HG02623 (cell line): Measurements from ENCODE around the gene SLC45A3.
"Not testable (repeated sequence)": the region's sequence is repeated elsewhere in the genome, so short reads cannot be mapped to it uniquely, and the experiment has no call there.

Source experiments
- ATAC-seq: cut with Tn5 transposase; IDR thresholded peaks from one replicate; pipeline ENCODE4 v1.9.1; 2021; ENCODE audit warnings: moderate library complexity; ENCODE audit not compliant: unreplicated experiment

Gene SLC45A3

DNA sequence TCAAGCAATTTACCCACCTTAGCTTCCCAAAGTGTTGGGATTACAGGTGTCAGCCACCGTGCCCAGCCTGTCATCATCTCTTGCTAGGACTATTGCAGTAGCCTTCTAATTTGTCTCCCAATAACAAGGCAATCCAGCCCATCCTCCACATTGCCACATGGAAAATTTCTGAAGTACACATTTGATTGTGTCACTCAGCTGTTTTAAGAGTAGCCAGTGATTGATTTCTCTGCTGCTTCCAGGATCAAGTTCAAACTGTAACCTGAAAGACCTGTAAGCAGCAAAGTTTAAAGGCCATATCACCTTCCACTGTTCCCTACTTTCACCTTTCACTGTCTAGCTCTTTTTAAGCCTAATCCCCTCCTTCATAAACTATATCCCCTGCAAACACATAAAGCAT lies 40.7 kb downstream of the SLC45A3 start:
- ATAC-seq = no peak

DNA sequence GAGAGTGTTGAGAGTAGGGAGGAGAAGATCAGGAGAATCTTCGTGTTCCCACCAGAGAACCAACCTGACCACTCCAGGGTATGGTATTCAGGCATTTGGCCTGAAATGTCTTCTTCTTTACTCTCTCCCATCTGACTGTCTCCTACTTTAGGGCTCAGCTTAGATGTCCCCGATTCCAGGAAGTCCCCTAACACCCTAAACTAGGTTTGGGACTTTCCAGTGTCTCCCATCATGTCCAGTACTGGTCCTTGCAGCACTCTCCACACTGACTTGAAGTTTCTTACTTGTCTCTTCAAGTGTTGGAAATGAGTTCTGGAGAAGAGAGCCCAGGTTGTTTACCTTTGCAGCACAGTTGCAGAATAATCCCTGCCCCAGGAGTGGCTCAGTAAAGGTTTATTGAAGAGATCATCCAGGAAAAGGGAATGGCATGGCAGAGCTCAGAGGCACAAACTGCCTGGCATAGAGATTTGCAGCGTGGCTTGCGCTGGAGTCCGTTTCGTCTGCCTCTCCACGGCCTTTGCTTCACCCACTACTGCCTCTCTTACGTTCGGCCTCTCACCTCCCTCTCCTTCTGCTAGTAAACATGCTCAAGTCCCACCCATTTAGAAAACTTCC lies 42.3 kb downstream of the SLC45A3 start:
- no peak for ATAC-seq

DNA sequence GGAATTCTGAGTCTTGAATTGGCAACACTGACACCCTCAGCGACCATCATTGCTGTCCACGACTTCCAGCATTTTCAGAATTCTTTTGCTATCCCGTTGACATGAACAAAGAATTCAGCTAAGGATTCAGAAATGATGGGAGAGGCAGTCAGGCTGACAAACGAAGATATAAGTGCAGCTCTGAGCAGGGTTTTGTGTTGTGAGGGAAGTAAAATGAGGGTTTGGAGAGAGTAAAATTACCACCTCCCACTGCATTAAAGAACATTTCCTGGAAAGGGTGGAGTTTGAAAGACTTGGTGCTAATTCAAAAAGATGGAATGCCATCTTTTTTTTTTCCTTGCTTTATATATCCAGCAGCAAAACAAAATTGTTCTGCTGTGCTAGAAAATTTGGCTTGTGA lies 43.6 kb downstream of the SLC45A3 start:
- no peak for ATAC-seq

DNA sequence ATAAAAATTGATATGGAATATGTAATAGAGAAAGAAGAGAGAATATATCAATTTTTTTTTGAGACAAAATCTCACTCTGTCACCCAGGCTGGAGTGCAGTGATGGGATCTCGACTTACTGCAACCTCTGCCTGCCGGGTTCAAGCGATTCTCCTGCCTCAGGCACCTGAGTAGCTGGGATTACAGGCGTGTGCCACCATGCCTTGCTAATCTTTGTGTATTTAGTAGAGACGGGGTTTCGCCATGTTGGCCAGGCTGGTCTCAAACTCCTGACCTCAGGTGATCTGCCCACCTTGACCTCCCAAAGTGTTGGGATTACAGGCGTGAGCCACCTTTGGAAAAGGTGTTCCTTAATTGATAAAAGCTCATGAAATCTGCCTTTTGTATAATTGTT lies 44.2 kb downstream of the SLC45A3 start:
- not testable (repeated sequence) for ATAC-seq

DNA sequence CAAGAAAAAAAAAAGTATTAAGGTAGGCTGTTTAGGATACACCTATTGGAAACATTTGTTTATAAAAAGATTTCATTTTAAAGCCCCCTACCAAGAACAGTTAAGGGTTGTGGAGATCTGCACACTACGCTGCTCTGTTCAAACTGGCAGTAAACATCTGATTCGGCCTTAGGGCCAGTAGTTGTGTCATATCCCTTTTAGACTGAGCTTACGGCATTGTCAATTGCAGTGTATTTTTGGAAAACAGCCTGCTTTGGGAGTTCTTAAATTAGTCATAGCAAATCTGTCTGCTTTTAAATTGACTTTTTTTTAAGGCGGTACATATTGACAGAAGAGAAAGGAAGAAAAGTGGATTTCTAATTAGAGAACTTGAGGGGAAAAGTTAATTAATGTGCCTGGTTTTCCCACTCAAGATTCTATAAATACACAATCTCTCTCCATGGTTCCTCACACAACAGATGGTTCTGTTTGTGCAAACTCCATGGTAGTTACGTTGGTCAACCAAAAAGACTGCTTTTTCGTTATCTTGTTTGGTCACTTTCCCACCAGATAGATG lies 46.8 kb downstream of the SLC45A3 start:
- no peak for ATAC-seq

DNA sequence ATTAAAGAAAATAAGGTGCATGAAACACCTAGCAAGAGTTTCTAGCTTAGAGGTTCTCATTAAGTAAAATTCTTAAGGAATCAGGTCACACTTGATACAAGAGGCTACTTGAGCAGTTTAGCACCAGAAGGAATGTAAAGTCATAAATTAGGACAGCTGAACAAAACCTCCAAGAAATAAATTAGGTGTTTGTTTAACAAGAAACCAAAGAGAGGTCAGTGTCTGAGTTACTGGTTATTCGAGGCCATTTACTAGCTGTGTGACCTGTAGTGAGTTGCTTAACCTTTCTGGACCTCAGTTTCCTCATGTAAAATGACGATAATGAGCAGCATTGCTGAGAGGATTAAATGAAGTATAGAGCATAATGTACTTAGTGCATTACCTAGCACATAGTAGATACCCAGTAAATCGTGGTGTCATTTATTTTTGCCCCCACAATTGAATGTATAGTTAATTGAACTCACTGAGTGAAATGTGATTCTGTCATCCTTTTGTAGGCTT lies 47.6 kb downstream of the SLC45A3 start:
- no peak for ATAC-seq

DNA sequence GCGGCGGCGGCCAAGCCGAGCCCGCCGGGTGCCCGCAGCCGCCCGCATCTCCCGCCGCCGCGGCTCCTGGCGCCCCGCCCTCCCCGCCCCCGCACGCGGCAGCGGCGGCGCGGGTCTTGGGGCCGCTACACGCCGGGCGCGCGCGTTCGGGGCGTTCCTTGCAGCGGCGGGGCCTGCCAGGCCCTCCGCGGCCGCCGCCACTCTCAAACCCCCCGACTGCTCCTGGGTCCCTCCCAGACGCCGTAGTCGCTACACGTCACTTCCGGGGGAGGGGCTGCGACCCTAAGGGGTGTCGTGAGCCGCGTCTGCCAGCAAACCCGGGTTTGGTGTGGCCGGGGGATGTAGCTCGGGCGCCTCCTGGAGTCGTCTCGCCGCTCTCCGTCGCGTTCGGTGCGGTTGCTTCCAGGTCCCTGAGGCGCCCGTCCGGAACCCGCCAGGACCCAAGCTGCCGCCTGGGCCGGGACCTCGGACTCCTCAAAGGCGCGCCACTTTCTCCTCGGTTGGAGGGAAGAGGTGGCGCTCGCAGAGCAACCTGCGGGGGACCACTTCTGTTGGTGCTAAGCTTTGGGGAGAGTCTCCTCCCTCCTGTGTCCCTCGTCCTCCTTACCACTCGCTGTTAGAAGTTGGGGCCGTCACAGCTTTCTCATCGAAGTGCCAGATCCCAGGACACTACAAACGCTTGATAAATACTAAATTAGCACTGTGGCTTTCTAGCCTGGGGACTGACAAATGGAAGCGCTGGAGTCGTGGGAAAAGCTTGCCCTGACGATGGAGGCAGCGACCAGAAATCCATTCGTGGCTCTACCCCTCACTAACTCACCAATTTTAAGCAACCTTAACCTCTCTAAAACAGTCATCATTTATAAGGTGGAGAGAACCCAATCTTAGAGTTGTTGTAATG lies 48.3 kb downstream of the SLC45A3 start, which contains the start of gene ELK4:
Gene ELK4 (minus strand): TSS at position 244 of the 901 bp plus-strand sequence. CDS start 8,129 bp downstream, outside the sequence.
- peak; percentile 79 for ATAC-seq

DNA sequence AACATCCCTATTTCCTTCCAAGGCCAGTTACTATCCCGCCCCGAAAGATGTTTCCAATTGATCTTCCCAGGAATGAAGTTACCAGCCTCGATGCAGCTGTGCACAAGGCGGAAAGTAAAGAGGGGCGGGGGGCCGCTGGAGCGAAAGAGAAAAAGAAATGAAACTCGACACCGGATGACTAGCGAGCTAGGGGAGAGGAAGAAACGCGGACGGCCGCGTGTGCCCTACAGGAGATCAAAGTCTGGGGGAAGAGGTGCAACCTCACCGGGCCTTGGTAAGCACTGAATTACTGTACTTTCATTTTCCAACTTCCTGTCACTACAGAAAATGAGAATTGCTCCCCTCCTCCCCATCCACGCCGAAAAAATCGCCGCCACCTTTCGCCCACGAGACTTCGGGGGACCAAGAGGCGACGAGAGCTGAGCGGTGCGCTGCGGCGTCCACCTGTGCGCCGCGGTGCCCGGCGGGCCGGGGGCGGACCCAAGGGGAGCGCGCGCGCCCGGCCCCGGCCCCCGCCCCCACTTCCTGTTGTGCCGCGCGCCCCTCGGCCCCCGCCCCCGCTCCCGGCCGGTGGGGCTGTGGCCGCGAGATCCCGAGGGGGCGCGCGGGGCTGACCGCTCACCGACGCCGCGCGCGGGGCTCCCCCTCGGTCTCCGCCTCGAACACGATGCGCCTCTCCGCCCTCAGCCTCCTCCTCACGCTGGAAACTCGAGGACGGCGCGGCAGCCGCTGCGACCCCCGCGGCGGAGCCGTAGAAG lies 49.1 kb downstream of the SLC45A3 start:
- ATAC-seq = peak; percentile 49

DNA sequence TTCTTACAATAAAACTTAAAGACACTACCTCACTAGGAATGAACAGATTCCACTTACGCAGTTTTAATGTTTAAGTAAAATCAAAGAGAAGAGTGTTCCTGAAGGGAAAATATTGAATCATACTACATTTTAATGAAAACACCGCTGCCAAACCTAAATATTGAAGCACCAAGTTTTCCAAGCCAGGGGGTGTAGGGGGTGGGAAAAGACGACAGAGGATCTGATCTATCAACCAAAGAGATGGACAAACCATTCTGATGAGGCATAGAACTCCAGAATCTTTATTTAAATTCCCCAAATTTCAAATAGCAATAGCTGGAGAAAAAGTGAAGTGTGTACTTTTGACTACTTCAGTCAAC lies 49.7 kb downstream of the SLC45A3 start:
- ATAC-seq = no peak

DNA sequence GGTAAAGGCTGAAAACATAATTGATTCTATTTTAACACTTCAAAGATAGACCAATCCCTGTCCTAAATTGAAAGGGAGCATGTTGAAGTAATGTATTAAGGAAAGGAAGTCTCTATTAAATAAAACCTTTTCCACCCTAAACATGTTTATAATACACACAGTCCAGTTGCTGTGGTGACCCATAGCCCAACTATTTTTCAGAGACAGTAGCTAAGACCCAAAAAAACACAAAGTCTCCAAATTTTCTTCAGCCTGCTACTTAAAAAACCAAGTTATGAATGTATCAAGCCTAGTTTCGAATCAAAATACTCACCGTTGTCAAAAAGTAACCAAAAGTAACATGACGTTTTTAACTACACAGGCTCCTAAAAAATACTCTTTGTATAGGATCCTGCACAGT lies 50.1 kb downstream of the SLC45A3 start:
- ATAC-seq = no peak

DNA sequence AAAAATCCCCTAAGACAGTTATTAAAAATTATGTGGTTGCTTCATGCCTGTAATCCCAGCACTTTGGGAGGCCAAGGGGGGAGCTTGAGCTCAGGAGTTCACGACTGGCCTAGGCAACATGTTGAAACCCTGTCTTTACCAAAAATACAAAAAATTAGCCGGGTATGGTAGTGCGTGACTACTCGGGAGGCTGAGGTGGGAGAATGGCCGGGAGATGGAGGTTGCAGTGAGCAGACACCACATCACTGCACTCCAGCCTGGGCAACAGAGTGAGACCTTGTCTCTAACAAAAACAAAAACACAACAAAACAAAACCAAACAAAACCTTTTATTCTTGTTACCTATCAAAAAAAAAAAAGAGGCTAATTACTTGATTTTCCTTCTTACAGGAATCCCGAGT lies 50.6 kb downstream of the SLC45A3 start:
- no peak for ATAC-seq

DNA sequence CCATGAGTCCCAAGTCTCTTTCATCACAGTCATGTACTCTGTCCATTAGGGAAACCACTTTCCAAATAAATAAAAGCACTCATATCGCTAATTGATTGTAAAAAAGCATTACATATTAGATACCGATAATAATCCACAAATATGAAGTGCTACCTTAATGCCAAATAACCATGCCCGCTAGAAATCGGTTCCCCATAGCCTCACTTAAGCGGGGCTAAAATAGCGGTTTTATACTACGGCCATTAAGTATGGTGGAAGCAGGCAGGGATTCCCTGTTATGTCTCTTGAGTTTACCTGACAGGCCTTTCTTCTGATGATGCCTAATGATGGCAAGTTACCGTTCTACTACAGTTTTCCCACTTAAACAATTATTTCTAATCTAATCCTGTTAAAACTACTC lies 52.4 kb downstream of the SLC45A3 start:
- no peak for ATAC-seq

DNA sequence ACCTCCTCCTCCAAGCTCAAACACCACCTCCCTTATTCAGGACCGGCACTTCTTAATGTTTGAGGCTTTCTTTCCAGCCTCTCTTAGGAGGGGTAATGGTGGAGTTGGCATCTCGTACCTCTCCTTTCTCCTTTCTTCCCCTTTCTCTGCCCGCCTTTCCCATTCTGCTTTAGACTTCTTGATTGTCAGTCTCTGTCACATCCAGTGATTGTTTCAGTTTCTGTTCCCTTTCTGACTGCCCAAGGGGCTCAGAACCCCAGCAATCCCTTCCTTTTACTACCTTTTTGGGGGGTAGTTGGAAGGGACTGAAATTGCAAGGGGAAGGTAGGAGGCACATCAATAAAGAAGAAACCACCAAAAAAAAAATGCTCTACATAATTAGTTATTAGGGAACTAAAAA lies 54.1 kb downstream of the SLC45A3 start:
- no peak for ATAC-seq

DNA sequence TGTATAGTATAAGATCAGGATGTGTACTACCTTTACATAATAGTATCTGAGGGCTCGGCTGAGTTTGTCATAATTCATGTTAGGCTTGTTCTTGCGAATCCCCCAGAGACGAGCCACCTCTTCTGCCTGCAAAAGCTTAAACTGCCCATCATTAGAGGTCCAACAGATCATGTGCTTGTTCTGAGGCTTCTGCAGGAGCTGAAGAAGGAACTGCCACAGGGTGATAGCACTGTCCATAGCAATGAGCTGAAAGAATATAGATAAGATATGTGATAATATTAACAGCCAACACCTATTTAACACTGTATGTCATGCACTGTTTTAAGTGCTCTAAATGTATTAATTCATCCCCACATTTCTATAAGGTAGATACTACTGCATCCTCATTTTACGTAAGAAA lies 56.7 kb downstream of the SLC45A3 start:
- ATAC-seq = no peak

DNA sequence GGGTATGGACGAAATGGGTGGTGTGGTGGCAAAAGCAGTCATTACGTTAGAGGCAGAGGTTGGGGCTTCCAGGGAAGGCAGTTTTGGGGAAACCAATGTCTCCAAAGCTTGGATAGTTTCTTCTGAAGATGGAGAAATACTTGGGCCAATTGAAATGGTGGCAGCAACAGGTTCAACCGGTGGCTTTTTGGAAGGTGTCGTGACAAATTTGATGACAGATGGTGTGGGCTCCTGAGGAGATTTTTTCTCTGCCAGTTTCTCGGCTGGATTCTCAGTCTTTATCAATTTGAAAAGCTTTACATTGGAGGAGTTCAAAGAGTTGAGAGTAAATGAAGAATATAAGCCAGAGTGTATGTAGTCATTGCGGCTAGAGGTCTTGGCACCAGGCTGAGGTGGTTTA lies 60.0 kb downstream of the SLC45A3 start:
- no peak for ATAC-seq

DNA sequence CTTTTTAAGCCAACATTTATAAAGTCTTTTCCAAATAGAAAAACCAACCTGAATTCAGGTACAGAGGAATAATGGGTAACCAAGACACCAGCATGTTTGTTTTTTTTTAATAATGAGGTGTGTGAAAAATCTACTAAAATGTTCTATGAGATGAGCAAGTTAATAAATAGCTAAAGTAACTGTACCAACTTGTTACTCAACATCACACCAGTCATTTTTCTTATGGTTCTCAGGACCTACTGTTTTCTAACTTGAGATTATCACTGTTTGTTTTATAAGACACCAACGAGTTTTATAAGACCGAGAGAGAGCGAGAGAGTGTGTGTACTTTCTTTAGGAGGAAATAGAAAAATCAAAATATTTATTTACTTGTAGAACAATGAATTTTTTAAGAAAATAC lies 60.9 kb downstream of the SLC45A3 start:
- ATAC-seq = no peak

DNA sequence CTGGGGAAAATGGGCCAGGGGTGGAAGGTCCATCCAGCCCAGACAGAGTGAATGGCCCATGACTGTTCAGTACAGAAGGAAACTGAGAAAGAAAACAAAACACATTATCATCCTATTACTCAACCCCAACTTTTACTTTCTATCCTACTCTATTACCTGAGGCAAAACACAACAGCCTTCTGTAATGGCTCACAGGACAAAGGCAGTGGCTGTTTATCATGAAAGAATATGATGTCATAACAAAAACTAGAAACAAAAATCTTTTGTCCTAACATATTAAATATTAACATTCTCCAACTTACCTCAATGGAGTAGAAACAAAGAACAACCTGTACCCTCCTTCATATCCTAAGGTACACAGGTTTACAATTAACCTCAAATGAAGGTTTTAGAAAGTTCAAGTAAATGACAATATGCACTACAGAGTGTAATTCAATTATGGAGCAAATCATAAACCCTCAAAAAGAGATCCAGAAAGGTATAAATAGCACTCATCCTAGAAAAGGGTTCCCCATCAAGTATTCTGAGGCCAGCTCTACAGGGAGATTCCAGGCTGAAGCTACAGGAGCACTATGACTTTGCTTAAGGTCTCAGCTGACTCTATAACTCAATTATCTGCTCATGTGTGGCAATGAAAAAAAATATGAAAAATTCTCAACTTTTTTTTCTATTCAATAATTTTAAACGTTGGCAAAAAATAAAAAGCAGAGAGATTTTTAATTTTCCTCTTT lies 63.6 kb downstream of the SLC45A3 start:
- no peak for ATAC-seq

DNA sequence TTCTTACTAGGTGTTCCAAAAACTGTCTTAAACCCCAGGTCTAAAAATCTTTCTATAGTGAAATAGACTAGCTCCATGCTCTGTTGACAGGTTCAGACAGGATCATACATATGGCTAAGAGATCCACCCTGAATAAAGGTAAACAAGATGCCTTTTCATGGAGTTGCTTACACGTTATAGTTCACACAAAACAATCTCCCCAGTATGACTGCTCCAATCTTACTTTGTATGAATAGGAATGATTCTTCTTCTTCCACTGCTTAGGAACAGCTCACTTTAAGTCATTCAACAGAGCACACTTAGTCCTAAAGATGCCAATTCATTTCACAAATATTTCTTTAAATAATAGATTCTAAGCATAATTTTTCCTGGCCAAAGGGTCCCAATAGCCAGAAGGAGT lies 64.5 kb downstream of the SLC45A3 start:
- ATAC-seq = no peak

DNA sequence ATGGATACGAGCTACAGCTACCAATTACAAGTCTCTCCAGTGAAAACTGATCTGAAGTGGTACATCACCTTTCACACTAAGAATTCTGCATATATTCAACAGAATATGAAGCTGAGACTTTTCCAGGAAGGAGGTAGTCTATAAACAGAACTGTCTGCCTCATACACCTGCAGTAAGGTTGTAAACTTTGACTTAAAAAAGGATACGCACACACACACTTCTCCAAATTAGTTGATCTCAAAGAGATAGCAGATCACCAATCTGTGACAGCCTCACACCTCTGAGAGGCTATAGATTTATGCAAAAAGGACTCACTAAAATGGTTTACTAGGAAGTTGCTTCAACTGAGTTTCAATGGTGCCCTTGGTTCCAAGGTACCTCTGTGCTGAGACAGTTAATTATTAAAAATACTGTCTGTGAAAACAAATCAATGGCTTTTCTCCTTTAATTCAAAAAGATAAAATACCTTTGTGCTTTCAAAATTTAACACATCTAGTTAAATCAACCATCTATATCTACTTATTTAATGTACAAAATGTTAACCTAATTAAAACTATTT lies 66.4 kb downstream of the SLC45A3 start:
- ATAC-seq = no peak

DNA sequence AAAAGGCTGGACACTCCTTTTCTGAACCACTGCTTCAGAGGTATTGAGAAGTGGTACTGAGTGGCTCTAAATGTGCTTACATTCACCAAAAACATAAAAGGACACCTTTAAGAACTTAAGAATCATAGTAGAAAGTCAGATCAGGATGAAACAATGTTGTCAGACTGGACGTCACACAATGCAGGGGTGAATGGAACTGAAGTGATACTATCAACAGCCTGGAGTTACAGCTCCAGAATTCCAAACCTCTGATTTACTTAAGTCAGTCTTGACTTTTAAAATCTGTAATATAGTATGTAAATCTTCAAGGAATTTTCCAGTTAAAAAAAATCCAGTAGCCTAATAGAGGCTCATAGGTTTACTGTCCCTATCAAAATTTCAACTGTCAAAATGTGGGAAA lies 67.8 kb downstream of the SLC45A3 start:
- no peak for ATAC-seq
